Measurements from ENCODE around the gene CELSR1. TPM values are rescaled to one million over a fixed set of nuclear protein-coding genes. Genes with fewer than 3 reads are reported as not detected.

Gene CELSR1
- total RNA-seq, 1 experiment from 2014 or later, result 22.6 TPM

DNA sequence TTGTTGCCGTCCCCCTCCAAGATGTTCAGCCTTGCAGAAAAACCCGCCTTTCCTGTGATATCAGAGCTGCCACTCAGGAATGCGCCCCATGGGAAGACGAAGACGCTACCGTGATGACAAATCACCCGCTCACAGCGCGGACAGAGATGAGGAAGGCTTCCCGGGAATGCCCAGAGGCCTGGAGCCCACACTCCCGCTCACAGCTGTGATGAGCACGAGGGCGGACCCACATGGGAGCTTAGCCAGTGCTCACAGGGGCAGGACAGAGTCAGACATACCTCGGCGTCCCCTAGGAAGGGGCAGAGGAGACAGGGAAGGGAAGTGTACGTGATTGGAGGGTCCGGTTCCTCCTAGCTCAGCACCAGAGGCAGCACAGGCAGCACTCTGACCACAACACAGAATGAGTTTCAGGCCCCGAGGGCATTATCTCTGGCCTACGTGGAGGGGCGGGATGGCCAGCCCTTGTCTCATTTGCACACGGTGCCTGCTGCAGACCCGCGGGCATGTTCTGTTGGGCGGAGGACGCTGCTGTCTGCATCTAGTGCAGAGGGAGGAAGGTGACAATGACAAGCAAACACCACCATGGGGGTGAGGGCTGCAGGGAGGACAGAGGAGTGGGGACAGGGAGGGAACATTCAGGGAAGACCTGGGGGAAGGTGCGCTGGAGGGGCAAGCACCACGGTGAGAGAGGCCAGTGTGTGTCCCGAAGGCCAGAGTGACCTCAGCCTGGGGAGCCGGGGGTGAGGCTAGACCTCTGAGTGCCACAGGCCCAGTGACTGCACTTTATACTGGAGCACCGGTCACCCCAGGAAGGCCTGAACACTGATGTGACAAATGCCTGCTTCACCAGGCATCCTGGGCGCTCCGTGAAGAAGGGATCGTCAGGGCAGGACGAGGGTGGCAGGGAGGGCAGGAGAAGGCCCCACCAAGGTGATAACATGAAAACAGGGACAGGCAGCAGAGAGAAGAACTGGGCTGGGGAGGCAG, 79.6 kb downstream of the CELSR1 start:
- Mint-ChIP-seq H3K36me3 (ENCODE audit: insufficient read depth in 1 of 3, low read depth in 3 of 3) (peaks cover 0 to 18% (median 11%) of the 10 kb centered on the region in 3 experiments; a peak in 5 of 7 replicates), H3K9me3 (no peaks in the 10 kb centered on the region), H3K4me1 (peaks cover 18 to 24% of the 10 kb centered on the region in 2 experiments), H3K27me3 (ENCODE audit: low read depth) (no peaks in the 10 kb centered on the region), H3K4me3 (no peak overlapping the region), H3K27ac (peak overlapping the region; percentile 16 to 90 (median 80); a peak in 5 of 7 replicates)
- H3K4me1 ChIP-seq (ENCODE audit: insufficient read depth, low read length), result no peaks in the 10 kb centered on the region
- no peak overlapping the region for H3T11ph ChIP-seq (ENCODE audit: low read length)
- no peak overlapping the region for H2BK120ac ChIP-seq (ENCODE audit: low read depth, low read length, poor library complexity, severe bottlenecking)
- H2AK5ac ChIP-seq (ENCODE audit: insufficient read length, low read length), result no peak overlapping the region
- no CpG with 5 or more reads among the region's 34 CpGs for WGBS (ENCODE audit: extremely low coverage, insufficient read length, low lambda C conversion rate)
- peak overlapping the region; percentile 43; the same call in 1 of the 2 replicates for H3K14ac ChIP-seq (ENCODE audit: insufficient read depth, low read length)
- H3K9ac ChIP-seq (ENCODE audit: extremely low read depth, insufficient read length, low read length), result no peak overlapping the region
- H2BK15ac ChIP-seq (ENCODE audit: low read depth, low read length), result no peak overlapping the region
- no peak overlapping the region for H2BK5ac ChIP-seq (ENCODE audit: insufficient read length, low read length)
- no peak overlapping the region for H4K8ac ChIP-seq (replicated peaks; ENCODE audit: insufficient read length, low read depth, low read length)
- H4K91ac ChIP-seq (ENCODE audit: insufficient read length, low read depth, low read length), result no peak overlapping the region
- H3K27me3 ChIP-seq (ENCODE audit: insufficient read depth, low read length), result no peaks in the 10 kb centered on the region; the same call in 1 of the 2 replicates
- TF ChIP-seq, protein P1, sequence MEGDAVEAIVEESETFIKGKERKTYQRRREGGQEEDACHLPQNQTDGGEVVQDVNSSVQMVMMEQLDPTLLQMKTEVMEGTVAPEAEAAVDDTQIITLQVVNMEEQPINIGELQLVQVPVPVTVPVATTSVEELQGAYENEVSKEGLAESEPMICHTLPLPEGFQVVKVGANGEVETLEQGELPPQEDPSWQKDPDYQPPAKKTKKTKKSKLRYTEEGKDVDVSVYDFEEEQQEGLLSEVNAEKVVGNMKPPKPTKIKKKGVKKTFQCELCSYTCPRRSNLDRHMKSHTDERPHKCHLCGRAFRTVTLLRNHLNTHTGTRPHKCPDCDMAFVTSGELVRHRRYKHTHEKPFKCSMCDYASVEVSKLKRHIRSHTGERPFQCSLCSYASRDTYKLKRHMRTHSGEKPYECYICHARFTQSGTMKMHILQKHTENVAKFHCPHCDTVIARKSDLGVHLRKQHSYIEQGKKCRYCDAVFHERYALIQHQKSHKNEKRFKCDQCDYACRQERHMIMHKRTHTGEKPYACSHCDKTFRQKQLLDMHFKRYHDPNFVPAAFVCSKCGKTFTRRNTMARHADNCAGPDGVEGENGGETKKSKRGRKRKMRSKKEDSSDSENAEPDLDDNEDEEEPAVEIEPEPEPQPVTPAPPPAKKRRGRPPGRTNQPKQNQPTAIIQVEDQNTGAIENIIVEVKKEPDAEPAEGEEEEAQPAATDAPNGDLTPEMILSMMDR (conservative IDR thresholded peaks at IDR 0.05), result no peak
- no peak overlapping the region for H4K5ac ChIP-seq (ENCODE audit: insufficient read length, low read depth, low read length)
- H3K4me2 ChIP-seq (ENCODE audit: insufficient read depth, insufficient read length, low read length), result no peak overlapping the region
- no peak overlapping the region for H3K18ac ChIP-seq (ENCODE audit: insufficient read length, low read depth, low read length)
- no peak overlapping the region for H3K56ac ChIP-seq (ENCODE audit: insufficient read length, low read depth, low read length)
- no peak overlapping the region for H2BK20ac ChIP-seq (ENCODE audit: low read depth, low read length, poor library complexity, severe bottlenecking)
- H3K9me3 ChIP-seq (ENCODE audit: control insufficient read depth, low read depth, low read length), result no peaks in the 10 kb centered on the region
- no peak overlapping the region for H3K27ac ChIP-seq (ENCODE audit: insufficient read length, low read depth, low read length)
- H4K20me1 ChIP-seq (ENCODE audit: control insufficient read depth, insufficient read depth, insufficient read length), result no peaks in the 10 kb centered on the region
- H3K4ac ChIP-seq (ENCODE audit: low read depth, low read length), result no peak overlapping the region; the same call in 1 of the 2 replicates
- H3K23ac ChIP-seq (ENCODE audit: insufficient read length, low read depth, low read length), result no peak overlapping the region
- no peaks in the 10 kb centered on the region for H3K23me2 ChIP-seq (ENCODE audit: insufficient read length, low read depth, low read length, poor library complexity, severe bottlenecking)
- no peak overlapping the region for H2AFZ ChIP-seq (ENCODE audit: low read length)
- no peak for DNase-seq
- no peak overlapping the region for H2BK12ac ChIP-seq (ENCODE audit: insufficient read length, low read depth, low read length)
- no peaks in the 10 kb centered on the region for H3K79me2 ChIP-seq (ENCODE audit: insufficient read depth, low read length)
- H3K79me1 ChIP-seq (ENCODE audit: insufficient read depth, low read depth, low read length, poor library complexity, severe bottlenecking), result no peaks in the 10 kb centered on the region

All from H9 (cell line).